Right renal pelvis (tissue), 4 donors: ENCODE measurements around the gene LRRC72. TPM values are rescaled to one million over a fixed set of nuclear protein-coding genes. Genes with fewer than 3 reads are reported as not detected.
"Not testable (repeated sequence)": the region's sequence is repeated elsewhere in the genome, so short reads cannot be mapped to it uniquely, and the experiment has no call there.

Experiments used
- DNase-seq, 4 donors: peaks; one replicate each; pipeline ENCODE4 v3.0.0-alpha.2; 2013; ENCODE audit warnings: low read depth in 4 of 4, low spot score in 3 of 4, missing footprints in 1 of 4
- polyA plus RNA-seq, 4 donors: library from polyadenylated mRNA; unstranded; fragments of 120-200 nt; gene quantifications; one replicate each; pipeline ENCODE4 v1.2.1, GENCODE V29; 2013; ENCODE audit not compliant: insufficient read length in 4 of 4

The LRRC72 gene
- polyA plus RNA-seq, 4 donors = not detected

- peak; percentile 36 to 54 (median 46) for DNase-seq
Measured at GRCh38 chr7:16564909-16565426, 38.3 kb downstream of the LRRC72 start.

GRCh38 chr7:16571941-16572340 is 45.3 kb downstream of the LRRC72 start:
- no peak for DNase-seq

- no peak for DNase-seq
Measured at GRCh38 chr7:16579216-16579615, 52.6 kb downstream of the LRRC72 start.

GRCh38 chr7:16581286-16581685 is 54.7 kb downstream of the LRRC72 start:
- no peak for DNase-seq

DNA sequence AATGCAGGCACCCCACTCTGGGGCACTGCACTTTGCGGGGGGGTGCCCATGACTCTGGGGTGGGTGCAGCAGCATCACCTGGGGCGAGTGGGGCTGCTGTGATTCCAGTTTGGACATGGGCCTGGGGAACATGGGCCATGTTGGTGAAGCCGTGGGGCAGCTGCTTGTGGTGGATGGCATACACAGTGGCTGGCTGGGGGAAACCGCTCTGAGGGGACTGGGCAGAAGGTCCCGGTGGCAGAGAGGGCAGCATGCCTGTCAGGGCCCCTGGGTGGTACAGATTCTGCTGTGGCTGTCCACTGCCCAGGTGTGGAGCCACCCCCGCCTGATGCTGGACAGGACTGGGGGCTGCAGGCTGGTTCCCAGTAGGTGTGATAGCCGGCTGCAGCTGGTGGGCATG is 57.2 kb downstream of the LRRC72 start:
- DNase-seq = no peak

GRCh38 chr7:16585540-16585939 is 58.9 kb downstream of the LRRC72 start:
- no peak for DNase-seq

- DNase-seq = no peak
Measured at GRCh38 chr7:16586081-16586874, 59.7 kb downstream of the LRRC72 start.

DNA sequence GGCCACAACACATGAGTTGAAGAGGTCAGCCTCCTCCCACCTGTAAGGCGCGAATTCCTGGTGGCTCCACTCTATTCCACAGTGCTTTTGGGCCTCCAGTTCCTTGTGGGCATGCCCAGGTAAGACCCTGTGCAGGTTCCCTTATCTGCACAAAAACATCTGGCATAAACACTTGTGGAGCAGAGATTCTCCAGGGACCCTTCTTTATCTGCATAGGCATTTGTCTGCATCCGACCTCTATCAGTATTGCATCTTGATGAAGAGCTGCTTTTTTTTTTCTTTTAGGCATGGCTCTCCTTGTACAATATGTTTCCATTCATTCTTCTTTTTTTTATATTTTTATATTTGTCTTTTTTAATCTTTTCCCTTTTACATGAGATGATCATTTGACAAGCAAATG is 60.5 kb downstream of the LRRC72 start:
- no peak for DNase-seq

- no peak for DNase-seq
Measured at GRCh38 chr7:16587790-16588189, 61.2 kb downstream of the LRRC72 start.

DNA sequence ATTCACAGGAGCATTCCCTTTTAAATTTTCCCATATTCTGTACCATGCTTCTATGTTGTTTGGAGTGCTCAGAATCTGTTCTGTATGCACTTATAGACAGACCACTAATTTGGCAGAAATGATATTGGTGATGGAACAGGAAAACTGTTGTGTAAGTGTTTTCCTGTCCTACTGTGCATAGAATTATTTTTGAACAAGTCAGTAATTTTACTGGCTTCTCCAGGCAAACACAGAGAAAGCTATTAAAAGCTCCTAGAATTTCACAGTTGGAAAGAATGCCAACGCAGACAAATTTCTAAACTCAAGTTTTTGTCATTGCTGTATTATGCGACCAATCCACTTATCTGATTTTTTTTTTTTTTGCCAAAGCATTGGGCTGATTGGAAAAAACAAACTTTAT is 63.3 kb downstream of the LRRC72 start:
- DNase-seq = no peak

DNA sequence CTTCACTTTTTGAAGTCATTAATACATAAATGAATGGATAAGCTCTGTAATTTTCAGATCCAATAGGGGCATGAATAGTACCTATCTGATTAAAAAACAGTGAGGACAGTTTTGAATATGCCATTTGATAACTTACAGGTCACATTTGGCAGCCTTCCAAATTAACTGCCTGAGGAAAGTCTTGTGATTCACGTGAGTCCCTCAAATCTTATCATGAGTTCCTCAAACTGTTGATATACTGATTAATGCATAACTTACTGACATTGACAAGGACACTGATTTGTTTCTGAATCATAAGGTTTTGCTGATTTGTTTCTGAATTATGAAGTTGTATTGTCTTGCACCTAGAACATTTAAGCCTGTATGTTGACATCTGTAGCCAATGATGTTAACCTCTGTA is 63.8 kb downstream of the LRRC72 start:
- no peak for DNase-seq

DNA sequence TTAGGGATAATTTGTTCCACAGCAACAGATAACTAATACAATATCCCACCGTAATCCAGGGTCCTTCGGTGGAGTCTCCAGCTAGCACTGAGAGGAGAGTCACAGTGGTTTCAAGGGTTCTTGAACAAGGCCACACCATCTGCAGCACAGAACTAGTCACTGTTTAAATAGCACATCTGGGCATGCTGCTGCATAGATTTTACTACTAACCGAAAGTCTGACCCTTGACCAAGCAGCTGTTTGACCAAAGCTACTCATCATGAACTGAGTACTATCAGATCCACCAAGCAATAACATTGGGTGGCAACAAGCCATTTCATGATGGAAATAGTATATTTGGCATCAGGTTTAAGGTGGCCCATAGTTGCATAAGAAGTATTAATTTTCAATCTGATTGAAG is 65.8 kb downstream of the LRRC72 start:
- no peak for DNase-seq

GRCh38 chr7:16594061-16594460 is 67.4 kb downstream of the LRRC72 start:
- no peak for DNase-seq

DNA sequence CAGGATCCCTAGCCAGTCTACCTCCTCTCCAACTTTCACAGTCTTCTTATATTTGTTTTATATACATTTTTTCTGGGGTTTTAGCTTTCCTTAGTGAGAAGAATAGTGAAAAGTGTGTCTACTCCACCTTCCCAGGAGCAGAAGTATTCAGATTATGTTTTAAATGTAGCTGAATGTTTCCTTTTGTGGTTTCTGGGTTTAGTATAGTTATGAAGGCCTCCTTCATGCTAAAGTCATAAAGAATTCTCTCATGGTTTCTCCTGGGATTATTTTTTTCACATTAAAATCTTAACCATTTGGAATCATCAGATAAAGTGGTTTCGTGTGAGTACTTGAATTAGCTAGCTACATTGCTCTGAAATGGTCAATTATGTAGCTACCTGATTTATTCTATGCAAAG is 68.1 kb downstream of the LRRC72 start:
- no peak for DNase-seq

GRCh38 chr7:16595596-16595995 is 69.0 kb downstream of the LRRC72 start:
- not testable (repeated sequence) for DNase-seq

DNA sequence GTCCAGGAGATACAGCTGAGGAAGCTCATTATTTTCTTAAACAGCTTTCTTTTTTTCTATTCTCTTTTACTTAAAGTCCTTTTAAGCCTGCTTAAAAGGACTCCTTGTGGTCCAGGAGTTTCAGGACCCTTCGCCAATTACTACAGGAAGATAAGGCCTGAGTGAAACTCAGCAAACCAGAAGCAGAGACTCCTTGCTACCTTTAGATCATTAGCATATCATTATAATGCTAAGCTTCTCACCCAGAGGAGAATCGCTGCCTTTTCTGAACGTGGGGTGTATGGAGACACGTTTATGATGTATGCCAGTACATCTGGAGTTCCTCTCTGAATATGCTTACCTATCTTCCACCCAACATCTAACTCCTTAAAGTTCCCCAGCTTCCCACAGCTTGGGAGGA is 71.4 kb downstream of the LRRC72 start:
- DNase-seq = no peak

DNA sequence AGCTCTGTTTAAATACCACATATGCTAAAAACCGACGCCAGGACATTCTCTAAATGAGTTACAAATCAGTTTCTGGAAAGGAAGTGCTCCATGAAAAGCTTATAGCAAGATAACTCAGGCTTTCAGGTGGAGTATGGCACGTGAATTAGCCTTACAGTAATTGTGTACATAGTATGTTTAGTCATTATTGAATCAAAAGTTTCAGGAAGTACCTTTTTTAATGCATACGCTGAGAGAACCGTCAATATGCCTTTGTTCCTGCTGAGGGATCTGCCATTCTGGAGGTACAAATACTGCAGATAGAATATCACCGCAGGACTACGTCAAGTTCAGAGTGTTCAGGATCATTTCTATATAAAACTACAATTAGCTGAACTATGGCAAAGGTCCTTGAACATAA is 73.2 kb downstream of the LRRC72 start:
- no peak for DNase-seq

DNA sequence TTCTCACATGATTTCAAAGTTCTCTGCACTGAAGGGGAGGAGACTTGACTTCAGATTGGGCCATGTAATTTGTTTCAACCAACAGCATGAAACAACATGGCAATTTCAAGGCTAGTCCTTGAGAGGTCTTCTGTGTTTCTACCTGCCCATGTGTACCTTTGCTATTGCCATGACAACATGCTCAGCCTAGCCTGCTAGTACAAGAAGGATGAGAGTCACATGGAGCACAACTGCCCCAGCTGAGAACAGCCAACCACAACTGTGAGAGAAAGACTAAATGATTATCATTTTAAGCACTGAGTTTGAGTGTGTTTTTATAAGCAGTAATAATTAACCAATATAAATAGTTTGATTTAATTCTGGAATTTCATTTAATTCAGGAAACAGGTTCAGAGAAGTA is 77.0 kb downstream of the LRRC72 start:
- DNase-seq = no peak

- DNase-seq = no peak
Measured at GRCh38 chr7:16604054-16604453, 77.4 kb downstream of the LRRC72 start.

- DNase-seq = no peak
Measured at GRCh38 chr7:16606704-16607103, 80.1 kb downstream of the LRRC72 start.

DNA sequence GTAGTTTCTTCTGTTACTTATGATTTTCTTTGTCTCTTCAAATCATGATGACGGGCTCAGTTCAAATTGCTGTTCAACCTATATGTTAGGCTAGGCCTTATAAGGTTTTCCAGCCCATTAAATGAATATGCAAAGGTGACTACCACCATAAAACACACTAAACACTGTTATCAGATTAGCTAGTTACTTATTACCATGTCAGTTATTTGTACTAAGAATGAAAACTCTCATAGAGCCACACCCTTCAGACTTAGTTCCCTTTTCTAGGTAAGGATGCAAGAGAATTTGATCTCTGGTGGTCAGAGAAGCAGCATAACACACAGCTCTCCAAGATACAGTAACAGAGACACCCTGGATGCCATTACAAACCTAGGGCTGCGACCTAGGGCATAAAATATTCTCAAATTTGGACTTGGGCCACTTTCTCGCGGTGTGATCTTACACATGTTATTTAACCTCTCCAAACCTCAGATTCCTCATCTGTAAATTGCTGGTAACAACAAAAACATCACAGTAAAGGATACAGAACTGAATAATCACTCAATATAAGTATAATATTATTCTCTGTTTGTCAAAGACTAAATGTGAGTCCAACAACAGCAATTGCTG is 83.3 kb downstream of the LRRC72 start:
- DNase-seq = no peak

DNA sequence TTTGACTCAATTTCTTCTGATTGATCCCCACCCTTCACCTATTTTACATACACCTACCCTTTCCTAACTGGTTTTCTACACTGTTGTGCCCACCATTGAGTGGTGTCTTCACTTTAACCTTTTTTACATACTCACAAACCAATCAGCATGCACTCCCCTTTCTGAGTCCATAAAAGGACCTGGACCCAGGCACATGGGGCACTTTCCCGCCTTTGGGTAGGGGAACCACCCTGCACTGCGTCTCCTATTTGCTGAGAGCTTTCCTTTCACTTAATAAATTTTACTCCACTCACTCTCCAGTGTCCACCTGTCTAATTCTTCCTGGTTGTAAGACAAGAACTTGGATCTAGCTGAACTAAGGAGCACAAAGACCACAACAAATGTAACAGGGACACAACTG is 85.1 kb downstream of the LRRC72 start:
- no peak for DNase-seq
